ENCODE data around the gene NRBF2. TPM values are rescaled to one million over a fixed set of nuclear protein-coding genes. Genes with fewer than 3 reads are reported as not detected.

NRBF2 gene
- total and polyA plus RNA-seq, 4 donors: 13.7 to 31.8 (median 22.3) TPM

- peak overlapping the region; percentile 98 to 99 for H3K27ac ChIP-seq (ENCODE audit: low read depth in 1 of 2, low read length in 2 of 2)
- peak overlapping the region; percentile 27 to 78 (median 60) for H3K4me3 ChIP-seq (ENCODE audit: low read depth in 1 of 3, low read length in 3 of 3)
- no peaks in the 10 kb centered on the region for H3K27me3 ChIP-seq (ENCODE audit: control insufficient read depth in 4 of 4, insufficient read depth in 4 of 4, low read length in 3 of 4)
- H3K36me3 ChIP-seq (ENCODE audit: control insufficient read depth in 4 of 4, insufficient read depth in 3 of 4, low read depth in 1 of 4, low read length in 3 of 4): no peaks in the 10 kb centered on the region
- TF ChIP-seq HNF4G (IDR thresholded peaks at IDR 0.05): no peak
- no peak for TF ChIP-seq ZBTB33 (IDR thresholded peaks at IDR 0.05)
- no peak for TF ChIP-seq CTCF (IDR thresholded peaks at IDR 0.05; ENCODE audit: low read depth, low read length, missing input control)
- no peak for TF ChIP-seq HNF4A (conservative IDR thresholded peaks at IDR 0.05)
- no peak for TF ChIP-seq SP1 (IDR thresholded peaks at IDR 0.05)
- TF ChIP-seq MAX (IDR thresholded peaks at IDR 0.05): no peak
- TF ChIP-seq NR2F2 (IDR thresholded peaks at IDR 0.05): no peak
- TF ChIP-seq RXRA (IDR thresholded peaks at IDR 0.05): no peak
- TF ChIP-seq REST (IDR thresholded peaks at IDR 0.05): no peak
- WGBS: 65% methylated on average over 6 of the region's 6 CpGs
- H3K9me3 ChIP-seq (ENCODE audit: control insufficient read depth in 4 of 4, low read length in 3 of 4): no peaks in the 10 kb centered on the region
- H3K9ac ChIP-seq (ENCODE audit: low read depth in 1 of 2, low read length in 2 of 2): no peak overlapping the region
- peaks cover 2 to 21% (median 7%) of the 10 kb centered on the region in 4 donors for H3K4me1 ChIP-seq (ENCODE audit: control insufficient read depth in 4 of 4, insufficient read depth in 4 of 4, low read length in 3 of 4)
- DNase-seq (ENCODE audit: low spot score): no peak
Observed at GRCh38 chr10:63132651-63133055, 475 bp upstream of the NRBF2 start.

GRCh38 chr10:63133821-63134557 is 861 bp downstream of the NRBF2 start:
- Histone ChIP-seq H3K4me3 (ENCODE audit: low read depth in 1 of 3, low read length in 3 of 3) (peak overlapping the region; percentile 60 to 78 (median 78)), H3K9me3 (ENCODE audit: control insufficient read depth in 4 of 4, low read length in 3 of 4) (no peaks in the 10 kb centered on the region), H3K36me3 (ENCODE audit: control insufficient read depth in 4 of 4, insufficient read depth in 3 of 4, low read depth in 1 of 4, low read length in 3 of 4) (peaks cover 0 to 2% (median under 1%) of the 10 kb centered on the region in 4 donors), H3K4me1 (ENCODE audit: control insufficient read depth in 4 of 4, insufficient read depth in 4 of 4, low read length in 3 of 4) (peaks cover 2 to 21% (median 7%) of the 10 kb centered on the region in 4 donors), H3K9ac (ENCODE audit: low read depth in 1 of 2, low read length in 2 of 2) (peak overlapping the region; percentile 87 to 99), H3K27me3 (ENCODE audit: control insufficient read depth in 4 of 4, insufficient read depth in 4 of 4, low read length in 3 of 4) (no peaks in the 10 kb centered on the region), H3K27ac (ENCODE audit: low read depth in 1 of 2, low read length in 2 of 2) (peak overlapping the region; percentile 98 to 99)
- WGBS: 6% methylated on average over 9 of the region's 9 CpGs
- TF ChIP-seq RXRA (IDR thresholded peaks at IDR 0.05) (no peak), SP1 (IDR thresholded peaks at IDR 0.05) (no peak), YY1 (IDR thresholded peaks at IDR 0.05) (peak; percentile 32), GABPA (IDR thresholded peaks at IDR 0.05 in 1 of 2, conservative IDR thresholded peaks at IDR 0.05 in 1 of 2) (no peak), CTCF (IDR thresholded peaks at IDR 0.05; ENCODE audit: low read depth, low read length, missing input control) (no peak)
- DNase-seq (ENCODE audit: low spot score): no peak

All from liver (tissue), 9 donors.